Activated T-helper 1 cell treated with anti-CD3 and anti-CD28 coated beads, Interleukin-12 subunit alpha, Interleukin-12 subunit beta, Interleukin-2, Interleukin-4 antibody, amounts not matched to agents 30 ng/mL and 10 ng/mL and 1 ng/mL, durations not matched to agents 14 hours and 24 hours and 36 hours (primary cell): Measurements from ENCODE around the gene MYOZ1. TPM values are rescaled to one million over a fixed set of nuclear protein-coding genes. Genes with fewer than 3 reads are reported as not detected.
"Not testable (repeated sequence)": the region's sequence is repeated elsewhere in the genome, so short reads cannot be mapped to it uniquely, and the experiment has no call there.

ENCODE experiments used
- DNase-seq: peaks from one replicate; pipeline ENCODE4 v3.0.0; 2021; ENCODE audit warnings: low spot score
- H3K27ac Mint-ChIP-seq: one replicate; pipeline ENCODE4 v1.8.0; 2021; ENCODE audit warnings: mild to moderate bottlenecking, mixed read lengths
- H3K27me3 Mint-ChIP-seq: one replicate; pipeline ENCODE4 v1.8.0; 2022; ENCODE audit warnings: mild to moderate bottlenecking, moderate library complexity, mixed read lengths; ENCODE audit not compliant: insufficient read depth
- H3K36me3 Mint-ChIP-seq: one replicate; pipeline ENCODE4 v1.8.0; 2021; ENCODE audit warnings: low read depth, mixed read lengths
- H3K4me1 Mint-ChIP-seq: one replicate; pipeline ENCODE4 v1.8.0; 2021; ENCODE audit warnings: low read depth, mixed read lengths
- H3K4me3 Mint-ChIP-seq: one replicate; pipeline ENCODE4 v1.8.0; 2021; ENCODE audit warnings: mild to moderate bottlenecking, moderate library complexity, mixed read lengths
- H3K9me3 Mint-ChIP-seq: one replicate; pipeline ENCODE4 v1.8.0; 2021; ENCODE audit warnings: mixed read lengths
- intact Hi-C: fragments of 100-400 bp; cut with micrococcal nuclease; formaldehyde crosslinking; loops from one replicate; pipeline ENCODE4 v1.15.1; 2024
- total RNA-seq: library from RNA; stranded (reverse); gene quantifications from 2 replicates; pipeline ENCODE4 v1.2.3, GENCODE V29; 2022

MYOZ1 gene
- total RNA-seq, 1 donor from 2014 or later = not detected

GRCh38 chr10:73644015-73644743, 2.9 kb upstream of the MYOZ1 start:
- Mint-ChIP-seq H3K27me3 (peaks cover 15% of the 10 kb centered on the region), H3K27ac (peak overlapping the region; percentile 2), H3K9me3 (no peaks in the 10 kb centered on the region), H3K4me3 (peak overlapping the region; percentile 11), H3K4me1 (peaks cover 23% of the 10 kb centered on the region), H3K36me3 (no peaks in the 10 kb centered on the region)
- intact Hi-C loops = loop anchor here (1.0 to 5.0 kb wide), 4 partner anchors 19 to 380 kb away; partner anchors contain the start of gene CFAP70
- peak; percentile 24 for DNase-seq

- intact Hi-C loops = loop anchor here (5.0 kb wide), 1 partner anchor 286 kb away; the partner anchor contains the start of gene CFAP70
- no peak overlapping the region for H3K4me3 Mint-ChIP-seq
- H3K27me3 Mint-ChIP-seq = peaks cover 12% of the 10 kb centered on the region
- H3K9me3 Mint-ChIP-seq = no peaks in the 10 kb centered on the region
- H3K27ac Mint-ChIP-seq = peak overlapping the region; percentile 8
- DNase-seq = no peak
- no peaks in the 10 kb centered on the region for H3K36me3 Mint-ChIP-seq
- H3K4me1 Mint-ChIP-seq = peaks cover 23% of the 10 kb centered on the region
Observed at GRCh38 chr10:73643362-73643761, 2.1 kb upstream of the MYOZ1 start.

- intact Hi-C loops = no loop called here
- no peaks in the 10 kb centered on the region for H3K36me3 Mint-ChIP-seq
- H3K4me3 Mint-ChIP-seq = no peak overlapping the region
- H3K27ac Mint-ChIP-seq = no peak overlapping the region
- no peak for DNase-seq
- no peaks in the 10 kb centered on the region for H3K9me3 Mint-ChIP-seq
- peaks cover 10% of the 10 kb centered on the region for H3K4me1 Mint-ChIP-seq
- H3K27me3 Mint-ChIP-seq = peaks cover 3% of the 10 kb centered on the region
Observed at GRCh38 chr10:73639286-73639685, 2.0 kb downstream of the MYOZ1 start.

GRCh38 chr10:73635781-73636180, 5.5 kb downstream of the MYOZ1 start:
- DNase-seq = no peak
- H3K9me3 Mint-ChIP-seq = no peaks in the 10 kb centered on the region
- H3K4me1 Mint-ChIP-seq = no peaks in the 10 kb centered on the region
- no peak overlapping the region for H3K27ac Mint-ChIP-seq
- H3K36me3 Mint-ChIP-seq = no peaks in the 10 kb centered on the region
- intact Hi-C loops = no loop called here
- peaks cover 5% of the 10 kb centered on the region for H3K27me3 Mint-ChIP-seq
- no peak overlapping the region for H3K4me3 Mint-ChIP-seq

GRCh38 chr10:73634421-73634820, 6.9 kb downstream of the MYOZ1 start:
- no peaks in the 10 kb centered on the region for H3K4me1 Mint-ChIP-seq
- H3K36me3 Mint-ChIP-seq = no peaks in the 10 kb centered on the region
- no peak overlapping the region for H3K4me3 Mint-ChIP-seq
- H3K27me3 Mint-ChIP-seq = peaks cover 5% of the 10 kb centered on the region
- no peak overlapping the region for H3K27ac Mint-ChIP-seq
- no peaks in the 10 kb centered on the region for H3K9me3 Mint-ChIP-seq
- DNase-seq = no peak
- intact Hi-C loops = no loop called here

- H3K4me3 Mint-ChIP-seq = no peak overlapping the region
Observed at GRCh38 chr10:73629165-73629564, 12.1 kb downstream of the MYOZ1 start.

GRCh38 chr10:73628405-73628804, 12.9 kb downstream of the MYOZ1 start:
- no peak overlapping the region for H3K4me3 Mint-ChIP-seq
- peaks cover 5% of the 10 kb centered on the region for H3K36me3 Mint-ChIP-seq
- H3K4me1 Mint-ChIP-seq = peaks cover 17% of the 10 kb centered on the region
- DNase-seq = no peak
- no peak overlapping the region for H3K27ac Mint-ChIP-seq
- intact Hi-C loops = loop anchor here (5.0 to 10.0 kb wide), 4 partner anchors 144 to 366 kb away; partner anchors contain the start of genes CFAP70 and VCL
- H3K9me3 Mint-ChIP-seq = no peaks in the 10 kb centered on the region
- peaks cover 5% of the 10 kb centered on the region for H3K27me3 Mint-ChIP-seq

More at GRCh38 chr10:73629165-73629564, 12.1 kb downstream of the MYOZ1 start:
- H3K9me3 Mint-ChIP-seq = no peaks in the 10 kb centered on the region
- peaks cover 5% of the 10 kb centered on the region for H3K36me3 Mint-ChIP-seq
- peaks cover 17% of the 10 kb centered on the region for H3K4me1 Mint-ChIP-seq
- DNase-seq = no peak
- H3K27me3 Mint-ChIP-seq = peaks cover 5% of the 10 kb centered on the region
- intact Hi-C loops = loop anchor here (5.0 to 10.0 kb wide), 4 partner anchors 143 to 366 kb away; partner anchors contain the start of genes CFAP70 and VCL
- H3K27ac Mint-ChIP-seq = no peak overlapping the region

- Mint-ChIP-seq H3K4me1 (peaks cover 17% of the 10 kb centered on the region), H3K4me3 (peak overlapping the region; percentile 94), H3K9me3 (no peaks in the 10 kb centered on the region), H3K27ac (no peak overlapping the region), H3K36me3 (peaks cover 5% of the 10 kb centered on the region), H3K27me3 (peaks cover 3% of the 10 kb centered on the region)
- intact Hi-C loops = loop anchor here (5.0 to 10.0 kb wide), 4 partner anchors 145 to 368 kb away; partner anchors contain the start of genes CFAP70 and VCL
- DNase-seq = no peak
Observed at GRCh38 chr10:73627300-73627699, 14.0 kb downstream of the MYOZ1 start.

GRCh38 chr10:73625884-73626752, 15.2 kb downstream of the MYOZ1 start:
- no peaks in the 10 kb centered on the region for H3K27me3 Mint-ChIP-seq
- H3K4me1 Mint-ChIP-seq = peaks cover 17% of the 10 kb centered on the region
- H3K36me3 Mint-ChIP-seq = peaks cover 5% of the 10 kb centered on the region
- intact Hi-C loops = loop anchor here (1.0 to 10.0 kb wide), 15 partner anchors 18 to 530 kb away; partner anchors contain the start of genes CFAP70, DNAJC9, ECD and FAM149B1
- peak; percentile 90 for DNase-seq
- peak overlapping the region; percentile 94 for H3K4me3 Mint-ChIP-seq
- no peaks in the 10 kb centered on the region for H3K9me3 Mint-ChIP-seq
- H3K27ac Mint-ChIP-seq = peak overlapping the region; percentile 95

GRCh38 chr10:73625004-73625883, 16.0 kb downstream of the MYOZ1 start:
- Mint-ChIP-seq H3K36me3 (peaks cover 5% of the 10 kb centered on the region), H3K27ac (peak overlapping the region; percentile 95), H3K4me1 (peaks cover 17% of the 10 kb centered on the region), H3K27me3 (no peaks in the 10 kb centered on the region), H3K9me3 (no peaks in the 10 kb centered on the region), H3K4me3 (peak overlapping the region; percentile 94)
- intact Hi-C loops = loop anchor here (1.0 to 10.0 kb wide), 10 partner anchors 19 to 378 kb away; partner anchors contain the start of genes CFAP70, DNAJC9, MRPS16 and VCL
- no peak for DNase-seq

- Mint-ChIP-seq H3K4me1 (peaks cover 17% of the 10 kb centered on the region), H3K4me3 (no peak overlapping the region), H3K9me3 (no peaks in the 10 kb centered on the region), H3K27ac (no peak overlapping the region), H3K36me3 (peaks cover 5% of the 10 kb centered on the region), H3K27me3 (no peaks in the 10 kb centered on the region)
- intact Hi-C loops = loop anchor here (10.0 kb wide), 1 partner anchor 372 kb away; the partner anchor contains the start of gene VCL
- DNase-seq = no peak
Observed at GRCh38 chr10:73623056-73623455, 18.2 kb downstream of the MYOZ1 start.

GRCh38 chr10:73620974-73621373, 20.3 kb downstream of the MYOZ1 start:
- H3K4me3 Mint-ChIP-seq, H3K36me3 Mint-ChIP-seq, H3K27me3 Mint-ChIP-seq, H3K4me1 Mint-ChIP-seq, H3K9me3 Mint-ChIP-seq, DNase-seq, H3K27ac Mint-ChIP-seq: not testable (repeated sequence)
- intact Hi-C loops = loop anchor here (10.0 kb wide), 1 partner anchor 374 kb away; the partner anchor contains the start of gene VCL
